Left ventricle myocardium inferior (tissue), 1 donor: ENCODE data around the gene CRKL. TPM values are rescaled to one million over a fixed set of nuclear protein-coding genes. Genes with fewer than 3 reads are reported as not detected.
A peak's percentile ranks its signal among the peaks of the same experiment; 100 is the strongest.

Experiments
- DNase-seq: peaks from one replicate; pipeline ENCODE4 v3.0.0-alpha.2; 2020
- H3K27ac ChIP-seq: fragments of 200-600 bp; replicated peaks from 2 replicates; pipeline ENCODE4 v1.8.0; 2021
- H3K27me3 ChIP-seq: fragments of 200-600 bp; 2 replicates; pipeline ENCODE4 v1.8.0; 2021; ENCODE audit warnings: low read depth
- H3K36me3 ChIP-seq: fragments of 200-600 bp; 2 replicates; pipeline ENCODE4 v1.8.0; 2021
- H3K4me1 ChIP-seq: fragments of 200-600 bp; 2 replicates; pipeline ENCODE4 v1.8.0; 2021
- H3K4me3 ChIP-seq: fragments of 200-600 bp; 2 replicates; pipeline ENCODE4 v1.8.0; 2021; ENCODE audit warnings: mild to moderate bottlenecking, moderate library complexity
- H3K9me3 ChIP-seq: fragments of 200-600 bp; replicated peaks from 2 replicates; pipeline ENCODE4 v1.8.0; 2021
- intact Hi-C: fragments of 100-400 bp; cut with micrococcal nuclease; formaldehyde crosslinking; loops from one replicate; pipeline ENCODE4 v1.11.0; 2022
- total RNA-seq: library from RNA; stranded (reverse); fragmentation: NEBNext Ultra II Directional; extraction: Animal tissue kit (Norgen Biotek cat#: 25700); gene quantifications from one replicate; pipeline ENCODE4 v1.2.1, GENCODE V29; 2021
- TF ChIP-seq, protein P1 (sequence below): fragments of 200-600 bp; IDR thresholded peaks from 2 replicates; pipeline ENCODE4 v1.8.0; 2021; ENCODE audit warnings: antibody characterized with exemption, mild to moderate bottlenecking, borderline replicate concordance
- donor health status: DM: no; HTN: yes; CAD: no; lungs with severe emphysema.

The CRKL gene
- total RNA-seq, 1 donor from 2014 or later: 52.6 TPM

GRCh38 chr22:20996598-20997535 lies 79.7 kb downstream of the CRKL start:
- no peaks in the 10 kb centered on the region for H3K9me3 ChIP-seq
- no peak for DNase-seq
- peaks cover 70% of the 10 kb centered on the region for H3K36me3 ChIP-seq
- TF ChIP-seq, protein P1, sequence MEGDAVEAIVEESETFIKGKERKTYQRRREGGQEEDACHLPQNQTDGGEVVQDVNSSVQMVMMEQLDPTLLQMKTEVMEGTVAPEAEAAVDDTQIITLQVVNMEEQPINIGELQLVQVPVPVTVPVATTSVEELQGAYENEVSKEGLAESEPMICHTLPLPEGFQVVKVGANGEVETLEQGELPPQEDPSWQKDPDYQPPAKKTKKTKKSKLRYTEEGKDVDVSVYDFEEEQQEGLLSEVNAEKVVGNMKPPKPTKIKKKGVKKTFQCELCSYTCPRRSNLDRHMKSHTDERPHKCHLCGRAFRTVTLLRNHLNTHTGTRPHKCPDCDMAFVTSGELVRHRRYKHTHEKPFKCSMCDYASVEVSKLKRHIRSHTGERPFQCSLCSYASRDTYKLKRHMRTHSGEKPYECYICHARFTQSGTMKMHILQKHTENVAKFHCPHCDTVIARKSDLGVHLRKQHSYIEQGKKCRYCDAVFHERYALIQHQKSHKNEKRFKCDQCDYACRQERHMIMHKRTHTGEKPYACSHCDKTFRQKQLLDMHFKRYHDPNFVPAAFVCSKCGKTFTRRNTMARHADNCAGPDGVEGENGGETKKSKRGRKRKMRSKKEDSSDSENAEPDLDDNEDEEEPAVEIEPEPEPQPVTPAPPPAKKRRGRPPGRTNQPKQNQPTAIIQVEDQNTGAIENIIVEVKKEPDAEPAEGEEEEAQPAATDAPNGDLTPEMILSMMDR: no peak
- H3K4me3 ChIP-seq: no peak overlapping the region
- no peaks in the 10 kb centered on the region for H3K27me3 ChIP-seq
- H3K27ac ChIP-seq: no peak overlapping the region
- intact Hi-C loops: no loop called here
- H3K4me1 ChIP-seq: peaks cover 26% of the 10 kb centered on the region

- no peak for DNase-seq
- H3K27ac ChIP-seq: no peak overlapping the region
These were observed 80.5 kb downstream of the CRKL start for GRCh38 chr22:20997536-20998257.

GRCh38 chr22:20998411-20999336 lies 81.5 kb downstream of the CRKL start:
- intact Hi-C loops: no loop called here
- peaks cover 45% of the 10 kb centered on the region for H3K4me1 ChIP-seq
- TF ChIP-seq, protein P1: no peak

More at GRCh38 chr22:20997536-20998257, 80.5 kb downstream of the CRKL start:
- Histone ChIP-seq H3K4me1 (peaks cover 35% of the 10 kb centered on the region), H3K36me3 (peaks cover 61% of the 10 kb centered on the region), H3K27me3 (no peaks in the 10 kb centered on the region), H3K9me3 (no peaks in the 10 kb centered on the region), H3K4me3 (no peak overlapping the region)
- TF ChIP-seq, protein P1: no peak
- intact Hi-C loops: no loop called here

DNA sequence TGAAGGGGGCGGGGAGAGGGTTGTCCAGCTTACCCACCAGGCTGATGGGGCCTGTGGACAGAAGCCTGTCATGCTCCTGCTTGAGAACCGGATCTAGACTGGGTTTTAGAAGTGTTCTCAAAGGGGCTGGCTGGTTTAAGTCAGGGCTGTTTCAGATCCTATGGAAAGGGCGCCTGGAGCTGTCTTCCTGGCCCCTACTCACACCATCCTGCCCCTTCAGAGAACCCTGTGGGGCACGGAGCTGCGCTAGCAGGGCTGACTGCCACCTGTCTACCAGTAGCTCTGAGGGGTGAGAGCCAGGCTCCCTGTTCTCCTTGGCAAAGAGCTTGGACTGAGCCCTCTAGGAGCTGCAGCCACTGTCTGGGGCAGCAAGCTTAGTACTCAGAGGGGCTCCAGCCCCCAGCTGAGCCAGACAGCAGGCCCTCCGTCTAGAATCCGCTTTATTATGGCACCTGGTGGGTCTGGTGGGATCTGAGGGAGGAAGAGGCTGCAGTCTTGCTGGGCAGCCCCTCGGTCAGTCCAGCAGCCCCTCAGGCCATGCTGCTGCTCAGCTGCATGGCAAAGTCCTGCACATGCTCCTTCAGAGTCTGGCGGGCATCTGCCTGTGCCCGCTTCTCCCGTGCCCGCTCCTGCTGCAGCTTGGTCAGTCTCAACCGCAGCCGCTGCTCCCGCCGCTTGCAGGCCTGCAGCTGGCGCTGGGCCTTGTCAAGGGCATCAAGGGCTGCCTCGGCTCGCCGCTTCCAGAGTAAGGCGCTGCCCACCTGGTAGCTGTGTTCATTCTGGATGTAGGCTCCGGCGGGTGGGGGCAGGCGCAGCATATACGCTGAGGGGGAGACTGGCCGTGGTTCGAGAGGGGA lies 82.4 kb downstream of the CRKL start:
- Histone ChIP-seq H3K4me3 (peak overlapping the region; percentile 75), H3K36me3 (peaks cover 43% of the 10 kb centered on the region), H3K27ac (no peak overlapping the region), H3K27me3 (no peaks in the 10 kb centered on the region), H3K9me3 (no peaks in the 10 kb centered on the region), H3K4me1 (peaks cover 49% of the 10 kb centered on the region)
- no peak for DNase-seq
- TF ChIP-seq, protein P1: no peak
- intact Hi-C loops: no loop called here

More at GRCh38 chr22:20998411-20999336, 81.5 kb downstream of the CRKL start:
- DNase-seq: no peak
- no peak overlapping the region for H3K4me3 ChIP-seq
- H3K9me3 ChIP-seq: no peaks in the 10 kb centered on the region
- H3K27me3 ChIP-seq: no peaks in the 10 kb centered on the region
- peaks cover 52% of the 10 kb centered on the region for H3K36me3 ChIP-seq
- no peak overlapping the region for H3K27ac ChIP-seq
